Mesodermal cell (in vitro differentiated cells): ENCODE measurements around the gene FRAT1.

Experiments
- H3K27ac ChIP-seq: 2 replicates; pipeline ENCODE4 v1.7.0; 2013; ENCODE audit warnings: mild to moderate bottlenecking, low read depth, low read length, moderate library complexity; ENCODE audit not compliant: severe bottlenecking
- H3K36me3 ChIP-seq: 2 replicates; pipeline ENCODE4 v1.7.1; 2013; ENCODE audit warnings: mild to moderate bottlenecking, low read length, moderate library complexity; ENCODE audit not compliant: control insufficient read depth, insufficient read depth
- H3K4me1 ChIP-seq: one replicate; pipeline ENCODE4 v1.7.1; 2013; ENCODE audit warnings: mild to moderate bottlenecking, low read length; ENCODE audit not compliant: insufficient read depth, control insufficient read depth, poor library complexity, severe bottlenecking
- H3K4me3 ChIP-seq: 2 replicates; pipeline ENCODE4 v1.7.0; 2013; ENCODE audit warnings: low read length, control low read depth, mild to moderate bottlenecking; ENCODE audit not compliant: insufficient read depth, poor library complexity, severe bottlenecking; ENCODE audit errors: extremely low read depth
- H3K9me3 ChIP-seq: 2 replicates; pipeline ENCODE4 v1.7.1; 2013; ENCODE audit warnings: mild to moderate bottlenecking, low read length, moderate library complexity; ENCODE audit not compliant: control insufficient read depth
- WGBS, 2 experiments: methylation state at CpG; one replicate each; pipeline ENCODE4 v1.1.5; 2013; ENCODE audit warnings: missing lambda C conversion rate in 2 of 2; ENCODE audit not compliant: insufficient coverage in 2 of 2; 5-methylcytosine and 5-hydroxymethylcytosine counted together

FRAT1 gene

GRCh38 chr10:97327348-97328294, 8.6 kb downstream of the FRAT1 start:
- Histone ChIP-seq H3K27ac (peak overlapping the region; percentile 36), H3K4me3 (no peak overlapping the region), H3K4me1 (peaks cover 7% of the 10 kb centered on the region), H3K36me3 (peaks cover 18% of the 10 kb centered on the region), H3K9me3 (no peaks in the 10 kb centered on the region)
- 82 to 85% methylated on average over 6 of the region's 7 CpGs for WGBS, 2 experiments

GRCh38 chr10:97328646-97329453, 9.8 kb downstream of the FRAT1 start:
- no peaks in the 10 kb centered on the region for H3K9me3 ChIP-seq
- H3K36me3 ChIP-seq = peaks cover 18% of the 10 kb centered on the region
- peaks cover 7% of the 10 kb centered on the region for H3K4me1 ChIP-seq
- no peak overlapping the region for H3K4me3 ChIP-seq
- 100% methylated on average over 2 to 3 of the region's 3 CpGs for WGBS, 2 experiments
- no peak overlapping the region for H3K27ac ChIP-seq

- 98% methylated on average over 5 of the region's 5 CpGs for WGBS, 2 experiments
- Histone ChIP-seq H3K27ac (no peak overlapping the region), H3K4me1 (peaks cover 7% of the 10 kb centered on the region), H3K9me3 (no peaks in the 10 kb centered on the region), H3K4me3 (no peak overlapping the region), H3K36me3 (peaks cover 18% of the 10 kb centered on the region)
These were observed 10.7 kb downstream of the FRAT1 start for GRCh38 chr10:97329766-97330165.

- no peak overlapping the region for H3K27ac ChIP-seq
- H3K9me3 ChIP-seq = no peaks in the 10 kb centered on the region
- peaks cover 18% of the 10 kb centered on the region for H3K36me3 ChIP-seq
- H3K4me3 ChIP-seq = no peak overlapping the region
- peaks cover 11% of the 10 kb centered on the region for H3K4me1 ChIP-seq
- 0 to 36% methylated on average over 1 to 3 of the region's 6 CpGs for WGBS, 2 experiments
These were observed 12.2 kb downstream of the FRAT1 start for GRCh38 chr10:97331153-97331703.

GRCh38 chr10:97332591-97333350, 13.7 kb downstream of the FRAT1 start:
- Histone ChIP-seq H3K4me3 (peak overlapping the region; percentile 63), H3K36me3 (peaks cover 18% of the 10 kb centered on the region), H3K9me3 (no peaks in the 10 kb centered on the region), H3K4me1 (peaks cover 20% of the 10 kb centered on the region), H3K27ac (peak overlapping the region; percentile 46)
- 10 to 12% methylated on average over 16 to 17 of the region's 18 CpGs for WGBS, 2 experiments

GRCh38 chr10:97333351-97333600, 14.2 kb downstream of the FRAT1 start:
- H3K4me3 ChIP-seq = peak overlapping the region; percentile 63
- WGBS, 2 experiments = 0% methylated on average over 4 to 5 of the region's 7 CpGs
- H3K36me3 ChIP-seq = peaks cover 18% of the 10 kb centered on the region
- H3K27ac ChIP-seq = peak overlapping the region; percentile 46
- no peaks in the 10 kb centered on the region for H3K9me3 ChIP-seq
- H3K4me1 ChIP-seq = peaks cover 20% of the 10 kb centered on the region

- peaks cover 15% of the 10 kb centered on the region for H3K36me3 ChIP-seq
- no peaks in the 10 kb centered on the region for H3K9me3 ChIP-seq
- WGBS, 2 experiments = 0 to 1% methylated on average over 78 to 79 of the region's 89 CpGs
- peaks cover 19% of the 10 kb centered on the region for H3K4me1 ChIP-seq
- peak overlapping the region; percentile 63 for H3K4me3 ChIP-seq
- peak overlapping the region; percentile 99 for H3K27ac ChIP-seq
These were observed 14.7 kb downstream of the FRAT1 start for GRCh38 chr10:97333601-97334369.

GRCh38 chr10:97334370-97335175, 15.5 kb downstream of the FRAT1 start, which contains the start of gene FRAT2:
FRAT2 (minus strand) TSS chr10:97334729; CDS start chr10:97334572, 157 bp downstream.
- no peaks in the 10 kb centered on the region for H3K9me3 ChIP-seq
- H3K4me1 ChIP-seq = peaks cover 15% of the 10 kb centered on the region
- peaks cover 9% of the 10 kb centered on the region for H3K36me3 ChIP-seq
- peak within 1 kb of the TSS; percentile 63 for H3K4me3 ChIP-seq
- peak within 1 kb of the TSS; percentile 99 for H3K27ac ChIP-seq
- WGBS, 2 experiments = 0% methylated on average over 66 to 83 of the region's 103 CpGs

GRCh38 chr10:97335188-97335619, 16.1 kb downstream of the FRAT1 start:
- 49 to 54% methylated on average over 17 to 21 of the region's 25 CpGs for WGBS, 2 experiments
- Histone ChIP-seq H3K27ac (peak overlapping the region; percentile 99), H3K4me1 (peaks cover 15% of the 10 kb centered on the region), H3K9me3 (no peaks in the 10 kb centered on the region), H3K36me3 (peaks cover 8% of the 10 kb centered on the region), H3K4me3 (peak overlapping the region; percentile 63)
